Anterior cingulate cortex (tissue), 58 donors: ENCODE results near the gene KLHL11.

Experiments
- DNase-seq, 58 donors: peaks; one replicate each; lab custom pipeline; 2025; lab: John Stamatoyannopoulos, UW

The KLHL11 gene

DNA sequence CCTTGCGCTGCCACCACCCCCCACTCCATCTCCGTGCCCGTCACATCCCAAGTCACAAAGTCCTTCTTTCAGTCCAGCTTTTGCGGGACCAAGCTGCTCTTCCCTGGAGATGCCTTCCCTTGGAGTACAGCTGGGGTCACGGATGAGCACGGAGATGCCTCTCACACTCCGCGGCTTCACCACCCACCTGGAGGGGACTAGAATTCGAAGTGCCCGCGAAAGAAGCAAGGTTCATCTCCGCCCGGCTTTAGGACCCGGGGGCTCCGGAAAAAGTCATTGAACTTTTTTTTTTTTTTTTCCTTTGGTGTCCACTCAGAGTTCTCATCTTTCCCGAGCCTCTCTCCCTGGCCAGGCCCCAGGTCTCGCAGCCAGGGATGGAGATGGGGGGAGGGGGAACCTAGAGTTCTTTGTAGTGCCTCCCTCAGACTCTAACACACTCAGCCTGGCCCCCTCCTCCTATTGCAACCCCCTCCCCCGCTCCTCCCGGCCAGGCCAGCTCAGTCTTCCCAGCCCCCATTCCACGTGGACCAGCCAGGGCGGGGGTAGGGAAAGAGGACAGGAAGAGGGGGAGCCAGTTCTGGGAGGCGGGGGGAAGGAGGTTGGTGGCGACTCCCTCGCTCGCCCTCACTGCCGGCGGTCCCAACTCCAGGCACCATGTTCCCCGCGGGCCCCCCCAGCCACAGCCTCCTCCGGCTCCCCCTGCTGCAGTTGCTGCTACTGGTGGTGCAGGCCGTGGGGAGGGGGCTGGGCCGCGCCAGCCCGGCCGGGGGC is 52.7 kb downstream of the KLHL11 start, which contains the start of gene FKBP10:
Gene FKBP10 (plus strand): TSS at position 624 of the 771 bp plus-strand sequence. CDS start 31 bp downstream, at position 655.
- peak in 44 of 58 donors; percentile 9 to 69 (median 44) for DNase-seq

DNA sequence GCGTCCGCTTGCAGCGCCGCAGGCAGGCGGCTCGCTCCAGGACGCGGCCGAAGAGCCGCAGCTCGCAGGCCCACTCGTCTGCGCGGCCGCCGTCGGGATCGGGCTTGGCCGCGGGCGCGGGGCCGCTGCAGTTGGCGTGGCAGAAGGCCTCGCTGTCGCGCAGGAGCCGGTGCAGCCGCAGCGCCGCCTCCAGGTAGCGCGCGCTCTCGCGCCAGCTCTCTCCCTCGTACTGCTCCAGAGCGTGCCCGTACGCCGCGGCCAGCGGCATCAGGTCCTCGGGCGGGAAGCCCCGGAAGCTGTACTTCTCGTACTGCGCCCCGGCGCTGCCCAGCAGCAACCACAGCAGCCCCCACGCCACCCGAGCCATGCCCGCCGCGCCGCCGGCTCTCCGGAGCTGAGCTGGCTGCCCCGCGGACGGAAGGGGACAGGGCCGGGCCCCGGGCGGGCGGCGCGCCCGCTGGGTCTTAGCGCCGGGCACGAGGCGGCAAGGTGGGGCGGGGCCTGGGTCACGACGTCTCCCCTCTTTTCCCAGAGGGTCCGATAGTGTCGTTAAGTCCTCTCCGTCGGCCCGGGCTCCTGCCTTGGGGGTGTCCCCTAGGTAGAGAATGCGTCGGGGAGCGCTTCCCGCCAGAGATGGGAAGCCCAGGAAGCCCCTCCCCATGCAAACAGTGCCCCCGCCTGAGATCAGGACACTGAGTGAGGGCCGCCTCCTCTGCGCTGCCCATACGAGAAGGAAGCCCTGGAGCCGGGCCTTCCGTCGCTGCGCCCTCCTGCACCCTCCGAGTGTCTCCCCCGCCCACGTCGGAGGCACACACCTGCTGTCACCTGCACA is 53.5 kb downstream of the KLHL11 start, which contains the start of gene P3H4:
Gene P3H4 (minus strand): TSS at position 401 of the 832 bp plus-strand sequence. CDS start 34 bp downstream, at position 367.
- peak in 55 of 58 donors; percentile 10 to 86 (median 64) for DNase-seq

DNA sequence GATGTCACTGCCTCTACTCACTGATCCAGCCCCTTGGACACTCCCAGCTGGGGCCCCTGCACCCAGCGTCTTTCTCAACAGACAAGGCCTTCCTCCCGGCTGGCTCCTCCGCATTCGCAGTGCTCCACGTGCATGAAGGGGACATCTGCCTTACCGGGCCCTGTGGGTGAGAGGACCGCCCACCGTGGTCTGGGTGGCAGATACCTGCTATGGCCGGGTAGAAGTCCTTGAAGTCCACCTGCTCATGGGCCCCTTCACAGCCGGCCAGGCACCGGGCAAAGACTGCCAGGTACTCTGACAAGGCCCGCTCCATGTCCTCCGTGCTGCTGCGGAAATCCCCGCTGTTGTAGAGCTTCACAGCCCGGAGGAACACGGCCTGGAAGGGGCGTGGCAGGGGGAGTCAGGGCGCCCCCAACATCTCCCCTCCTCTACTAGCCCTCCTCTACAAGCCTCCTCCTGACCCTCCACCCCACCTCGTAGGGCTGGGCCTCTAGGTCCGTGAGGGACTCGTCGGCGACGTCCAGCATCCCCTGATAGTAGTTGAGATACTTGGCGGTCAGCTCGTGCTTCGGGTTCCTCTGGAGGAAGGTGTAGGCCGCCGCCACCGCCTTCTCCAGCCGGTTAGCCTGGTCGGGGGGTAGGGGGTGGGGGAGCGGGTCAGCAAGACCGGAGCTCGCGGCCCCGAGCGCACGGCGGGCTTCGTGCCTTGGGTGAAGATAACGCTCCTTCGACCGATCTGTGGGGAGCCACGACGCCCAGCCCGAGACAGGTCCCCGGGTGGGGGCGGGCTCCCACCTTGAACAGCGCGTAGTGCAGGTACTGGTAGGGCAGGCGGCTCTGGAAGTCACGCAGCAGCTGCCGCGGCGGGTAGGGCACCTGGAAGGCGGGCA is 54.3 kb downstream of the KLHL11 start:
- DNase-seq, result peak in 3 of 58 donors; percentile 31 to 54 (median 52)

DNA sequence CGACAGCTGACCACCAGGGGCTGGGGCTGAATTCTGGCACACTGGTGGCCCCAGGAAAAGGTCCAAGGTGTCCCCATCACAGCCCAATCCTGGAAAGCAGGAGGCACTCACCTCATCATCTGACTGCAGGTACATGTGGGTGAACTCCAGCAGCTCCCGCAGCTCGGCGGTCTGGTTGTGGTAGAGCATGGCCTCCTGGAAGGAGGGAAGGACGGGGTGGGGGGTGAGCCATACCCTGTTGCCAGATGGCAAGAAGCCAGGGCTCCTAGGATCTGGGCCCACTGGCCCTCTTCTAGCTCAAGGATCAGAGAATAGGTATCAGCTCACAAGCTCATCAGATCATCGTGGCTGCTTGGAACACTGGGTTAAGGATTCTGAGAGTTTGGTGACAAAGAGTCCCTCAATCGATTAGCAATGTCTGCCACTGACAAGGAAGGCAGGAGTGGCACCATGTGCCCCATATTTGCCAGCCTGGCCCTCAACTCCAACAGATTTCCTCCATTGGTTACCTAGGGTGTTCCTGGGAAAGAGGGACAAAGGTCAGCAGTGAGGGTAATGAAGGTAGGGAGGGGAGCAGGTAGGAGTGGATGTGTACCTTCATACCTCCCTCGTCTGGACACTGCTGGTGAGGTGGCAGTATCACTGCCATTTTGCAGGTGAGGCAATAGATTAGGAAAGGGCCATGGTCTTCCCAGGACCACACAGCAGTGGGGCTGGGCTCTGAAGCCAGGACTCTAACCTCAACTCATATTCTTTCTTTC is 58.4 kb downstream of the KLHL11 start:
- DNase-seq, result no peak
